ENCODE data around the gene POMGNT1. TPM values are rescaled to one million over a fixed set of nuclear protein-coding genes. Genes with fewer than 3 reads are reported as not detected.

The POMGNT1 gene
- total and polyA plus RNA-seq, 2 of the 13 experiments (the other 11 are each of a cell fraction or from before 2014, with no cell fraction given), result 33.9 to 46.8 TPM

DNA sequence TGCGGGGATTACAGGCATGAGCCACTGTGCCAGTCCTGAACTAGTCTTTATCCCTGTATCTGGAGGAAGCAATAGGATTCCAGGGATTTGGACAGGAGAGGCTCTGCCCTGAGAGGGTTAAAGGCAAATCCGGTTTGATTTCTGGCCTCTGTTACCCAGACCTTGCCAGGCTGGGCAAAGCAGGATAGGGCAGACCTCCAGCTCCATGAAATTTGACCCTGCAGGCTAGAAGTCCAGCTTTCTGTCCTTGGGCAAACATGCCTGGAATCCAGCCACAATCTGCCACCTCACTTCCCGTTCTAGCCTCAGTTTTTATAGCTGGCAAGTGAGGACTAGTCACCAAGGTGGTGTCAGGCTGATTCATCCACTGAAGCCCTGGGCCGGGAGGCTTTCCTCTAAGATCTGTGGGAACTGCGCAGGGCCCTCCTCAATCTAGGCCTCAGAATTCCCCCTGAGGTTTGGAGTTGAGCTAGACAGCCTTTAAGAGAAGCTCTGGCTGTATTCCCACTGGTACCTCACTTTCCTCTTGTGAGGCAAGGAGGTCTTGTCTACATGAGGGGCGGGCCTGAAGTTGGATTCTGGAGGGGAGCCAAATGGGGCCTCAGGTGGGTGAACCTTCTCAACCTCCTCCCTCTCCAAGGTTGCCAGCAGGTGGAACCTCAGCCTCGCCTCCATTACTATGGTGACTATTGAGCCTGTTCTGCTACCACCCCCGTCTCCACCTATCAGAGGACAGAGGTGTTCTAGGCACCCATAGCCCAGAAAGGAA is 15.0 kb downstream of the POMGNT1 start (continued):
- no peak for TF ChIP-seq ZNF101 (CRISPR knock-in tag; IDR thresholded peaks at IDR 0.05; ENCODE audit: borderline replicate concordance, low read depth)
- TF ChIP-seq ZNF839 (CRISPR knock-in tag; IDR thresholded peaks at IDR 0.05; ENCODE audit: borderline replicate concordance), result no peak
- TF ChIP-seq SUZ12 (IDR thresholded peaks at IDR 0.05; ENCODE audit: low read depth, low read length), result no peak
- 0 out of 2 replicates have a peak, but pooled peaks have one; percentile 42 for TF ChIP-seq SPEN (CRISPR knock-in tag; IDR thresholded peaks at IDR 0.05; ENCODE audit: low read depth)
- TF ChIP-seq, protein P1, sequence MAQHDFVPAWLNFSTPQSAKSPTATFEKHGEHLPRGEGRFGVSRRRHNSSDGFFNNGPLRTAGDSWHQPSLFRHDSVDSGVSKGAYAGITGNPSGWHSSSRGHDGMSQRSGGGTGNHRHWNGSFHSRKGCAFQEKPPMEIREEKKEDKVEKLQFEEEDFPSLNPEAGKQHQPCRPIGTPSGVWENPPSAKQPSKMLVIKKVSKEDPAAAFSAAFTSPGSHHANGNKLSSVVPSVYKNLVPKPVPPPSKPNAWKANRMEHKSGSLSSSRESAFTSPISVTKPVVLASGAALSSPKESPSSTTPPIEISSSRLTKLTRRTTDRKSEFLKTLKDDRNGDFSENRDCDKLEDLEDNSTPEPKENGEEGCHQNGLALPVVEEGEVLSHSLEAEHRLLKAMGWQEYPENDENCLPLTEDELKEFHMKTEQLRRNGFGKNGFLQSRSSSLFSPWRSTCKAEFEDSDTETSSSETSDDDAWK (CRISPR knock-in tag; IDR thresholded peaks at IDR 0.05), result no peak
- TF ChIP-seq ARNT (IDR thresholded peaks at IDR 0.05), result no peak
- no peak for TF ChIP-seq SSRP1 (CRISPR knock-in tag; IDR thresholded peaks at IDR 0.05)
- TF ChIP-seq SIX4 (CRISPR knock-in tag; IDR thresholded peaks at IDR 0.05), result peak; percentile 96
- TF ChIP-seq, protein P2, sequence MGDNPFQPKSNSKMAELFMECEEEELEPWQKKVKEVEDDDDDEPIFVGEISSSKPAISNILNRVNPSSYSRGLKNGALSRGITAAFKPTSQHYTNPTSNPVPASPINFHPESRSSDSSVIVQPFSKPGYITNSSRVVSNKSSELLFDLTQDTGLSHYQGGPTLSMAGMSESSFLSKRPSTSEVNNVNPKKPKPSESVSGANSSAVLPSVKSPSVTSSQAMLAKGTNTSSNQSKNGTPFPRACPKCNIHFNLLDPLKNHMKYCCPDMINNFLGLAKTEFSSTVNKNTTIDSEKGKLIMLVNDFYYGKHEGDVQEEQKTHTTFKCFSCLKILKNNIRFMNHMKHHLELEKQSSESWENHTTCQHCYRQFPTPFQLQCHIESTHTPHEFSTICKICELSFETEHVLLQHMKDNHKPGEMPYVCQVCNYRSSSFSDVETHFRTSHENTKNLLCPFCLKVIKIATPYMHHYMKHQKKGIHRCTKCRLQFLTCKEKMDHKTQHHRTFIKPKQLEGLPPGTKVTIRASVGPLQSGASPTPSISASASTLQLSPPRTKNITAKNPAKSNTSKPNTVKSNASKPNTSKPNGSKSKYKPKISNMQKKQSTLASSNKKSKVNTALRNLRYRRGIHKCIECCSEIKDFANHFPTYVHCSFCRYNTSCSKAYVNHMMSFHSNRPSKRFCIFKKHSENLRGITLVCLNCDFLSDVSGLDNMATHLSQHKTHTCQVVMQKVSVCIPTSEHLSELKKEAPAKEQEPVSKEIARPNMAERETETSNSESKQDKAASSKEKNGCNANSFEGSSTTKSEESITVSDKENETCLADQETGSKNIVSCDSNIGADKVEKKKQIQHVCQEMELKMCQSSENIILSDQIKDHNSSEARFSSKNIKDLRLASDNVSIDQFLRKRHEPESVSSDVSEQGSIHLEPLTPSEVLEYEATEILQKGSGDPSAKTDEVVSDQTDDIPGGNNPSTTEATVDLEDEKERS (CRISPR knock-in tag; IDR thresholded peaks at IDR 0.05), result no peak
- TF ChIP-seq, protein P3, sequence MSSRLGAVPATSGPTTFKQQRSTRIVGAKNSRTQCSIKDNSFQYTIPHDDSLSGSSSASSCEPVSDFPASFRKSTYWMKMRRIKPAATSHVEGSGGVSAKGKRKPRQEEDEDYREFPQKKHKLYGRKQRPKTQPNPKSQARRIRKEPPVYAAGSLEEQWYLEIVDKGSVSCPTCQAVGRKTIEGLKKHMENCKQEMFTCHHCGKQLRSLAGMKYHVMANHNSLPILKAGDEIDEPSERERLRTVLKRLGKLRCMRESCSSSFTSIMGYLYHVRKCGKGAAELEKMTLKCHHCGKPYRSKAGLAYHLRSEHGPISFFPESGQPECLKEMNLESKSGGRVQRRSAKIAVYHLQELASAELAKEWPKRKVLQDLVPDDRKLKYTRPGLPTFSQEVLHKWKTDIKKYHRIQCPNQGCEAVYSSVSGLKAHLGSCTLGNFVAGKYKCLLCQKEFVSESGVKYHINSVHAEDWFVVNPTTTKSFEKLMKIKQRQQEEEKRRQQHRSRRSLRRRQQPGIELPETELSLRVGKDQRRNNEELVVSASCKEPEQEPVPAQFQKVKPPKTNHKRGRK (CRISPR knock-in tag; IDR thresholded peaks at IDR 0.05), result no peak
- TF ChIP-seq NFE2L2 (IDR thresholded peaks at IDR 0.05; ENCODE audit: low read length), result no peak
- TF ChIP-seq, protein P4, sequence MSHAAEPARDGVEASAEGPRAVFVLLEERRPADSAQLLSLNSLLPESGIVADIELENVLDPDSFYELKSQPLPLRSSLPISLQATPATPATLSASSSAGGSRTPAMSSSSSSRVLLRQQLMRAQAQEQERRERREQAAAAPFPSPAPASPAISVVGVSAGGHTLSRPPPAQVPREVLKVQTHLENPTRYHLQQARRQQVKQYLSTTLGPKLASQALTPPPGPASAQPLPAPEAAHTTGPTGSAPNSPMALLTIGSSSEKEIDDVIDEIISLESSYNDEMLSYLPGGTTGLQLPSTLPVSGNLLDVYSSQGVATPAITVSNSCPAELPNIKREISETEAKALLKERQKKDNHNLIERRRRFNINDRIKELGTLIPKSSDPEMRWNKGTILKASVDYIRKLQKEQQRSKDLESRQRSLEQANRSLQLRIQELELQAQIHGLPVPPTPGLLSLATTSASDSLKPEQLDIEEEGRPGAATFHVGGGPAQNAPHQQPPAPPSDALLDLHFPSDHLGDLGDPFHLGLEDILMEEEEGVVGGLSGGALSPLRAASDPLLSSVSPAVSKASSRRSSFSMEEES (CRISPR knock-in tag; IDR thresholded peaks at IDR 0.05), result no peak
- no peak; the same call in 1 of the 2 replicates for TF ChIP-seq ZNF598 (CRISPR knock-in tag; IDR thresholded peaks at IDR 0.05; ENCODE audit: borderline replicate concordance)
- no peak for TF ChIP-seq ZNF83 (CRISPR knock-in tag; IDR thresholded peaks at IDR 0.05; ENCODE audit: borderline replicate concordance)
- TF ChIP-seq, protein P5, sequence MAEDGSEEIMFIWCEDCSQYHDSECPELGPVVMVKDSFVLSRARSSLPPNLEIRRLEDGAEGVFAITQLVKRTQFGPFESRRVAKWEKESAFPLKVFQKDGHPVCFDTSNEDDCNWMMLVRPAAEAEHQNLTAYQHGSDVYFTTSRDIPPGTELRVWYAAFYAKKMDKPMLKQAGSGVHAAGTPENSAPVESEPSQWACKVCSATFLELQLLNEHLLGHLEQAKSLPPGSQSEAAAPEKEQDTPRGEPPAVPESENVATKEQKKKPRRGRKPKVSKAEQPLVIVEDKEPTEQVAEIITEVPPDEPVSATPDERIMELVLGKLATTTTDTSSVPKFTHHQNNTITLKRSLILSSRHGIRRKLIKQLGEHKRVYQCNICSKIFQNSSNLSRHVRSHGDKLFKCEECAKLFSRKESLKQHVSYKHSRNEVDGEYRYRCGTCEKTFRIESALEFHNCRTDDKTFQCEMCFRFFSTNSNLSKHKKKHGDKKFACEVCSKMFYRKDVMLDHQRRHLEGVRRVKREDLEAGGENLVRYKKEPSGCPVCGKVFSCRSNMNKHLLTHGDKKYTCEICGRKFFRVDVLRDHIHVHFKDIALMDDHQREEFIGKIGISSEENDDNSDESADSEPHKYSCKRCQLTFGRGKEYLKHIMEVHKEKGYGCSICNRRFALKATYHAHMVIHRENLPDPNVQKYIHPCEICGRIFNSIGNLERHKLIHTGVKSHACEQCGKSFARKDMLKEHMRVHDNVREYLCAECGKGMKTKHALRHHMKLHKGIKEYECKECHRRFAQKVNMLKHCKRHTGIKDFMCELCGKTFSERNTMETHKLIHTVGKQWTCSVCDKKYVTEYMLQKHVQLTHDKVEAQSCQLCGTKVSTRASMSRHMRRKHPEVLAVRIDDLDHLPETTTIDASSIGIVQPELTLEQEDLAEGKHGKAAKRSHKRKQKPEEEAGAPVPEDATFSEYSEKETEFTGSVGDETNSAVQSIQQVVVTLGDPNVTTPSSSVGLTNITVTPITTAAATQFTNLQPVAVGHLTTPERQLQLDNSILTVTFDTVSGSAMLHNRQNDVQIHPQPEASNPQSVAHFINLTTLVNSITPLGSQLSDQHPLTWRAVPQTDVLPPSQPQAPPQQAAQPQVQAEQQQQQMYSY (CRISPR knock-in tag; IDR thresholded peaks at IDR 0.05), result no peak
- TF ChIP-seq, protein P6, sequence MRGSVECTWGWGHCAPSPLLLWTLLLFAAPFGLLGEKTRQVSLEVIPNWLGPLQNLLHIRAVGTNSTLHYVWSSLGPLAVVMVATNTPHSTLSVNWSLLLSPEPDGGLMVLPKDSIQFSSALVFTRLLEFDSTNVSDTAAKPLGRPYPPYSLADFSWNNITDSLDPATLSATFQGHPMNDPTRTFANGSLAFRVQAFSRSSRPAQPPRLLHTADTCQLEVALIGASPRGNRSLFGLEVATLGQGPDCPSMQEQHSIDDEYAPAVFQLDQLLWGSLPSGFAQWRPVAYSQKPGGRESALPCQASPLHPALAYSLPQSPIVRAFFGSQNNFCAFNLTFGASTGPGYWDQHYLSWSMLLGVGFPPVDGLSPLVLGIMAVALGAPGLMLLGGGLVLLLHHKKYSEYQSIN (CRISPR knock-in tag; IDR thresholded peaks at IDR 0.05; ENCODE audit: borderline replicate concordance), result no peak

Measured in HepG2 (cell line).